Measurements from ENCODE around the gene TRIM28.

- no peak for TF ChIP-seq CTCF (IDR thresholded peaks at IDR 0.05)
- TF ChIP-seq POLR2A (IDR thresholded peaks at IDR 0.05): no peak
- no peak for TF ChIP-seq POLR2AphosphoS5 (IDR thresholded peaks at IDR 0.05; ENCODE audit: insufficient read depth in 1 of 2, low read depth in 1 of 2)
These were observed 11.6 kb downstream of the TRIM28 start for GRCh38 chr19:58555369-58555885.
